ENCODE results near the gene SERPINB13.

- TF ChIP-seq, protein P1, sequence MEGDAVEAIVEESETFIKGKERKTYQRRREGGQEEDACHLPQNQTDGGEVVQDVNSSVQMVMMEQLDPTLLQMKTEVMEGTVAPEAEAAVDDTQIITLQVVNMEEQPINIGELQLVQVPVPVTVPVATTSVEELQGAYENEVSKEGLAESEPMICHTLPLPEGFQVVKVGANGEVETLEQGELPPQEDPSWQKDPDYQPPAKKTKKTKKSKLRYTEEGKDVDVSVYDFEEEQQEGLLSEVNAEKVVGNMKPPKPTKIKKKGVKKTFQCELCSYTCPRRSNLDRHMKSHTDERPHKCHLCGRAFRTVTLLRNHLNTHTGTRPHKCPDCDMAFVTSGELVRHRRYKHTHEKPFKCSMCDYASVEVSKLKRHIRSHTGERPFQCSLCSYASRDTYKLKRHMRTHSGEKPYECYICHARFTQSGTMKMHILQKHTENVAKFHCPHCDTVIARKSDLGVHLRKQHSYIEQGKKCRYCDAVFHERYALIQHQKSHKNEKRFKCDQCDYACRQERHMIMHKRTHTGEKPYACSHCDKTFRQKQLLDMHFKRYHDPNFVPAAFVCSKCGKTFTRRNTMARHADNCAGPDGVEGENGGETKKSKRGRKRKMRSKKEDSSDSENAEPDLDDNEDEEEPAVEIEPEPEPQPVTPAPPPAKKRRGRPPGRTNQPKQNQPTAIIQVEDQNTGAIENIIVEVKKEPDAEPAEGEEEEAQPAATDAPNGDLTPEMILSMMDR (conservative IDR thresholded peaks at IDR 0.05; ENCODE audit: low read length) = no peak
- no peak for TF ChIP-seq EZH2phosphoT487 (IDR thresholded peaks at IDR 0.05; ENCODE audit: borderline replicate concordance)
Measured at GRCh38 chr18:63579616-63580015, 7.5 kb upstream of the SERPINB13 start.

Data from Loucy (cell line).